ENCODE results near the gene NANOG. TPM values are rescaled to one million over a fixed set of nuclear protein-coding genes. Genes with fewer than 3 reads are reported as not detected.

The NANOG gene
- polyA plus RNA-seq, 3 donors = not detected

- H4K20me1 ChIP-seq (ENCODE audit: insufficient read depth, low read length) = no peaks in the 10 kb centered on the region
These were observed 4.5 kb upstream of the NANOG start for GRCh38 chr12:7784701-7785100.

GRCh38 chr12:7787574-7788293, 1.5 kb upstream of the NANOG start:
- Mint-ChIP-seq H3K27me3 (ENCODE audit: low read depth in 3 of 3) (peaks cover 0 to 2% (median 0%) of the 10 kb centered on the region in 3 donors), H3K36me3 (no peaks in the 10 kb centered on the region), H3K9me3 (peaks cover 0 to 2% (median 0%) of the 10 kb centered on the region in 7 donors), H3K4me3 (peak overlapping the region; percentile 54 to 89), H3K27ac (peak overlapping the region; percentile 31 to 83 (median 63)), H3K4me1 (peaks cover 54% of the 10 kb centered on the region)
- no CpG with 5 or more reads among the region's 13 CpGs for WGBS (ENCODE audit: insufficient coverage)
- Histone ChIP-seq H2AFZ (ENCODE audit: insufficient read depth, low read depth, low read length, poor library complexity, severe bottlenecking) (peak overlapping the region; percentile 71), H3K4me2 (replicated peaks; ENCODE audit: extremely low read depth, low read length, poor library complexity, severe bottlenecking) (peak overlapping the region; percentile 55), H3K9ac (ENCODE audit: insufficient read depth, low read length, poor library complexity, severe bottlenecking) (peak overlapping the region; percentile 9), H3K4me1 (ENCODE audit: control insufficient read depth in 1 of 2, insufficient read depth in 2 of 2, low read length in 2 of 2) (peaks cover 41 to 48% of the 10 kb centered on the region in 2 donors), H4K20me1 (ENCODE audit: insufficient read depth, low read length) (no peaks in the 10 kb centered on the region), H3K27me3 (ENCODE audit: control insufficient read depth in 2 of 2, insufficient read depth in 2 of 2, low read length in 2 of 2) (no peaks in the 10 kb centered on the region), H3K36me3 (replicated peaks in 1 of 2; ENCODE audit: control insufficient read depth in 1 of 2, insufficient read depth in 2 of 2, low read length in 2 of 2) (no peaks in the 10 kb centered on the region), H3K4me3 (replicated peaks in 1 of 3; ENCODE audit: low read depth in 2 of 3, low read length in 3 of 3) (peak overlapping the region in 1 of 3 experiments; percentile 39), H3K79me2 (ENCODE audit: insufficient read depth, low read length) (no peaks in the 10 kb centered on the region), H3K9me3 (replicated peaks in 1 of 2; ENCODE audit: control insufficient read depth in 1 of 2, insufficient read depth in 1 of 2, low read length in 2 of 2) (no peaks in the 10 kb centered on the region), H3K27ac (ENCODE audit: low read depth in 1 of 2, low read length in 2 of 2) (peak overlapping the region in 1 of 2 donors; percentile 29)
- intact Hi-C loops (cut with micrococcal nuclease) = no loop called here
- TF ChIP-seq, protein P1, sequence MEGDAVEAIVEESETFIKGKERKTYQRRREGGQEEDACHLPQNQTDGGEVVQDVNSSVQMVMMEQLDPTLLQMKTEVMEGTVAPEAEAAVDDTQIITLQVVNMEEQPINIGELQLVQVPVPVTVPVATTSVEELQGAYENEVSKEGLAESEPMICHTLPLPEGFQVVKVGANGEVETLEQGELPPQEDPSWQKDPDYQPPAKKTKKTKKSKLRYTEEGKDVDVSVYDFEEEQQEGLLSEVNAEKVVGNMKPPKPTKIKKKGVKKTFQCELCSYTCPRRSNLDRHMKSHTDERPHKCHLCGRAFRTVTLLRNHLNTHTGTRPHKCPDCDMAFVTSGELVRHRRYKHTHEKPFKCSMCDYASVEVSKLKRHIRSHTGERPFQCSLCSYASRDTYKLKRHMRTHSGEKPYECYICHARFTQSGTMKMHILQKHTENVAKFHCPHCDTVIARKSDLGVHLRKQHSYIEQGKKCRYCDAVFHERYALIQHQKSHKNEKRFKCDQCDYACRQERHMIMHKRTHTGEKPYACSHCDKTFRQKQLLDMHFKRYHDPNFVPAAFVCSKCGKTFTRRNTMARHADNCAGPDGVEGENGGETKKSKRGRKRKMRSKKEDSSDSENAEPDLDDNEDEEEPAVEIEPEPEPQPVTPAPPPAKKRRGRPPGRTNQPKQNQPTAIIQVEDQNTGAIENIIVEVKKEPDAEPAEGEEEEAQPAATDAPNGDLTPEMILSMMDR (IDR thresholded peaks at IDR 0.05) = no peak
- peak; percentile 6 to 18 (median 15) for DNase-seq

More at GRCh38 chr12:7784701-7785100, 4.5 kb upstream of the NANOG start:
- no peak overlapping the region for H3K4me3 Mint-ChIP-seq
- Histone ChIP-seq H3K27ac (ENCODE audit: low read depth in 1 of 2, low read length in 2 of 2) (no peak overlapping the region), H2AFZ (ENCODE audit: insufficient read depth, low read depth, low read length, poor library complexity, severe bottlenecking) (no peak overlapping the region), H3K4me3 (replicated peaks in 1 of 3; ENCODE audit: low read depth in 2 of 3, low read length in 3 of 3) (no peak overlapping the region), H3K79me2 (ENCODE audit: insufficient read depth, low read length) (no peaks in the 10 kb centered on the region), H3K9ac (ENCODE audit: insufficient read depth, low read length, poor library complexity, severe bottlenecking) (no peak overlapping the region), H3K27me3 (ENCODE audit: control insufficient read depth in 2 of 2, insufficient read depth in 2 of 2, low read length in 2 of 2) (no peaks in the 10 kb centered on the region), H3K36me3 (replicated peaks in 1 of 2; ENCODE audit: control insufficient read depth in 1 of 2, insufficient read depth in 2 of 2, low read length in 2 of 2) (no peaks in the 10 kb centered on the region), H3K4me1 (ENCODE audit: control insufficient read depth in 1 of 2, insufficient read depth in 2 of 2, low read length in 2 of 2) (peaks cover 27 to 29% of the 10 kb centered on the region in 2 donors), H3K9me3 (replicated peaks in 1 of 2; ENCODE audit: control insufficient read depth in 1 of 2, insufficient read depth in 1 of 2, low read length in 2 of 2) (no peaks in the 10 kb centered on the region), H3K4me2 (replicated peaks; ENCODE audit: extremely low read depth, low read length, poor library complexity, severe bottlenecking) (no peak overlapping the region)
- WGBS (ENCODE audit: insufficient coverage) = no CpG with 5 or more reads among the region's 2 CpGs
- no peaks in the 10 kb centered on the region for H3K36me3 Mint-ChIP-seq
- H3K9me3 Mint-ChIP-seq = peaks cover 0 to 1% (median 0%) of the 10 kb centered on the region in 7 donors
- H3K27me3 Mint-ChIP-seq (ENCODE audit: low read depth in 3 of 3) = peaks cover 0 to 2% (median 0%) of the 10 kb centered on the region in 3 donors
- H3K4me1 Mint-ChIP-seq = peaks cover 35% of the 10 kb centered on the region
- no peak for DNase-seq
- TF ChIP-seq, protein P1 (IDR thresholded peaks at IDR 0.05) = no peak
- no peak overlapping the region for H3K27ac Mint-ChIP-seq
- intact Hi-C loops (cut with micrococcal nuclease) = no loop called here
